ENCODE data around the gene RELCH.
A peak's percentile ranks its signal among the peaks of the same experiment; 100 is the strongest.

The RELCH gene

GRCh38 chr18:62245699-62246098 lies 58.6 kb downstream of the RELCH start:
- peak; percentile 12 for TF ChIP-seq CTCF (conservative IDR thresholded peaks at IDR 0.05; ENCODE audit: low read depth, low read length)
- no peak for DNase-seq (ENCODE audit: low read depth)

GRCh38 chr18:62248313-62248712 lies 61.3 kb downstream of the RELCH start:
- no peak for DNase-seq (ENCODE audit: low read depth)
- H3K4me3 ChIP-seq (ENCODE audit: low read length): no peak overlapping the region
- TF ChIP-seq CTCF (conservative IDR thresholded peaks at IDR 0.05; ENCODE audit: low read depth, low read length): no peak

More at GRCh38 chr18:62245699-62246098, 58.6 kb downstream of the RELCH start:
- H3K4me3 ChIP-seq (ENCODE audit: low read length): no peak overlapping the region

GRCh38 chr18:62249478-62250097 lies 62.5 kb downstream of the RELCH start:
- peak; percentile 87 for TF ChIP-seq CTCF (conservative IDR thresholded peaks at IDR 0.05; ENCODE audit: low read depth, low read length)
- no peak overlapping the region for H3K4me3 ChIP-seq (ENCODE audit: low read length)
- DNase-seq (ENCODE audit: low read depth): peak; percentile 52

GRCh38 chr18:62250475-62250874 lies 63.4 kb downstream of the RELCH start:
- no peak for DNase-seq (ENCODE audit: low read depth)
- no peak overlapping the region for H3K4me3 ChIP-seq (ENCODE audit: low read length)
- no peak for TF ChIP-seq CTCF (conservative IDR thresholded peaks at IDR 0.05; ENCODE audit: low read depth, low read length)

- no peak for TF ChIP-seq CTCF (conservative IDR thresholded peaks at IDR 0.05; ENCODE audit: low read depth, low read length)
- no peak overlapping the region for H3K4me3 ChIP-seq (ENCODE audit: low read length)
- no peak for DNase-seq (ENCODE audit: low read depth)
Measured at GRCh38 chr18:62258093-62258492, 71.0 kb downstream of the RELCH start.

- H3K4me3 ChIP-seq (ENCODE audit: low read length): no peak overlapping the region
- TF ChIP-seq CTCF (conservative IDR thresholded peaks at IDR 0.05; ENCODE audit: low read depth, low read length): no peak
- DNase-seq (ENCODE audit: low read depth): no peak
Measured at GRCh38 chr18:62258616-62259015, 71.6 kb downstream of the RELCH start.

GRCh38 chr18:62262061-62262460 lies 75.0 kb downstream of the RELCH start:
- no peak for TF ChIP-seq CTCF (conservative IDR thresholded peaks at IDR 0.05; ENCODE audit: low read depth, low read length)
- no peak for DNase-seq (ENCODE audit: low read depth)
- H3K4me3 ChIP-seq (ENCODE audit: low read length): no peak overlapping the region
